ENCODE data around the gene EIPR1. TPM values are rescaled to one million over a fixed set of nuclear protein-coding genes. Genes with fewer than 3 reads are reported as not detected.

The EIPR1 gene
- total and polyA plus RNA-seq, 10 of the 15 experiments (the other 5 are each of a cell fraction or from before 2014, with no cell fraction given): 23.6 to 61.2 (median 42.2) TPM

DNA sequence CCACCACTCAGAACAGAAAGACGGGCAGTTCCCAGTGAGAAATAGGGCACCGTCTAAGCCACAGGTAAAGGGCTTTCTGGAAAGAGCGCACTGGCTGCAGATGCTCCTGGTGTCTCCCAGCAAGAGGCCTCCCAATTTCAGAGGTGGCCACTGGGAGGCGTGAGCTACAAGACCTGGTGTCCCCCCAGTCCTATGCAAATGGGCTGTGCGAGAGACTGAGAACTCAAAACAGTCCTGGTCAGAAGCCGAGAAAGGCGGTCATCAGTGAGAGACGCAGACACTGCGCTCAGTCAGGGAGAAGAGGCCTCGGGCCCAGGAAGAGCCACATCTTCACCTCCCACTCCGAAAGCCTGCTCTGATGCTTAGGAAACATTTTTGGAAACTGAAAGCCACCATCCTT lies 179.5 kb downstream of the EIPR1 start (continued):
- TF ChIP-seq ATF7 (IDR thresholded peaks at IDR 0.05; ENCODE audit: low read depth): no peak
- TF ChIP-seq TCF7 (IDR thresholded peaks at IDR 0.05; ENCODE audit: borderline replicate concordance): no peak
- TF ChIP-seq KLF5 (IDR thresholded peaks at IDR 0.05; ENCODE audit: partially characterized antibody): no peak
- peak; percentile 93; the same call in 2 of the 3 replicates for TF ChIP-seq POU2F2 (IDR thresholded peaks at IDR 0.05; ENCODE audit: borderline replicate concordance, low read depth, low read length)

DNA sequence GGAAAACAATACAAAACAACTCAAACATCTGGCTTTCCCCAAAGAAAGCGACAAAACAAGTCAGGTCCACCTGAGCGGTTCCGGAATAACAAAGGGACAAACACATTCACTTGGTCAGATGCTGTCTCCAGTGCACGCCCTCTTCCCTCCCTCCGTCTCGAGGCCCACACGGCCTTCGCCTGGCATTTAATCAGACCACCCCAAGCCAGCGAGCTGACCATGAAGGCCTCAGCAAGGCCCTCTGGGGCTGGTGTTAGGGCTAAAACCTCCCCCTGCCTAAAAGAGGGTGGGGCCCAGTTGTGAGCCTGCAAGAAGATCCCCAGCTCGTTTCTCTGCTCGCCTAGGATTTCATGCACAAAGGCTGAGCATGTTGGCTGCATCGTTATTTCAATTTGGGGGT lies 180.3 kb downstream of the EIPR1 start:
- Histone ChIP-seq H3K4me2 (ENCODE audit: control insufficient read depth, insufficient read depth) (no peak overlapping the region), H3K4me1 (ENCODE audit: control insufficient read depth, insufficient read depth, low read length) (no peaks in the 10 kb centered on the region), H3K4me3 (no peak overlapping the region), H2AFZ (ENCODE audit: control insufficient read depth, low read depth, low read length) (no peak overlapping the region), H4K20me1 (ENCODE audit: control insufficient read depth, insufficient read depth) (no peaks in the 10 kb centered on the region), H3K27me3 (replicated peaks in 1 of 2; ENCODE audit: control insufficient read depth in 2 of 2, insufficient read depth in 2 of 2, low read length in 1 of 2) (no peaks in the 10 kb centered on the region), H3K79me2 (ENCODE audit: control insufficient read depth, insufficient read depth, low read length) (no peaks in the 10 kb centered on the region), H3K27ac (ENCODE audit: control insufficient read depth, insufficient read depth) (no peak overlapping the region), H3K9me3 (replicated peaks; ENCODE audit: control insufficient read depth, insufficient read depth, low read length) (no peaks in the 10 kb centered on the region; the same call in 2 of the 3 replicates), H3K36me3 (ENCODE audit: control insufficient read depth in 2 of 2, insufficient read depth in 2 of 2, low read length in 1 of 2) (peaks cover 0 to 11% of the 10 kb centered on the region in 2 experiments; a peak in 3 of 4 replicates), H3K9ac (ENCODE audit: control insufficient read depth, insufficient read depth, low read length) (no peak overlapping the region)
- no TSS peak for BruUV-seq (replicated peaks)
- WGBS (ENCODE audit: insufficient coverage, insufficient replicate concordance, low lambda C conversion rate, missing lambda C conversion rate): 69% methylated on average over 12 of the region's 12 CpGs
- no peak for TF ChIP-seq EGR1 (IDR thresholded peaks at IDR 0.05; ENCODE audit: borderline replicate concordance in 1 of 2, low read depth in 2 of 2, low read length in 2 of 2)
- no peak for TF ChIP-seq IRF4 (IDR thresholded peaks at IDR 0.05; ENCODE audit: low read depth, low read length)
- no peak for TF ChIP-seq RUNX3 (IDR thresholded peaks at IDR 0.05; ENCODE audit: low read length)
- no peak for TF ChIP-seq RAD51 (IDR thresholded peaks at IDR 0.05)
- no peak for TF ChIP-seq BACH1 (IDR thresholded peaks at IDR 0.05; ENCODE audit: borderline replicate concordance)
- no peak for TF ChIP-seq EZH2 (IDR thresholded peaks at IDR 0.05; ENCODE audit: borderline replicate concordance, control insufficient read depth, low read depth, low read length)
- no peak for TF ChIP-seq STAT3 (IDR thresholded peaks at IDR 0.05; ENCODE audit: low read depth, low read length)
- TF ChIP-seq HDAC6 (IDR thresholded peaks at IDR 0.05; ENCODE audit: unreplicated experiment): no peak
- TF ChIP-seq SMARCA5 (IDR thresholded peaks at IDR 0.05): no peak
- TF ChIP-seq DPF2 (IDR thresholded peaks at IDR 0.05): no peak
- TF ChIP-seq SREBF2 (IDR thresholded peaks at IDR 0.05; ENCODE audit: low read length): no peak
- TF ChIP-seq HDAC2 (IDR thresholded peaks at IDR 0.05): no peak
- intact Hi-C loops (cut with micrococcal nuclease; ENCODE audit: unreplicated experiment) (no loop called here), in situ Hi-C loops (cut with MboI) (no loop called here)
- no peak for FAIRE-seq
- RAD21 ChIA-PET (ENCODE audit: unreplicated experiment): no interaction called here
- POLR2A ChIA-PET: no interaction called here
- no peak for DNase-seq (ENCODE audit: low read depth, low spot score)
- SMC1A ChIA-PET (ENCODE audit: uncharacterized antibody, unreplicated experiment): no interaction called here
- ATAC-seq: no peak
- CTCF ChIA-PET: interaction anchor here (2.1 kb wide), 1 partner anchor 9 kb away, joined by 5 read pairs; no protein-coding TSS in a partner anchor
